WTC11 (cell line): ENCODE measurements around the gene GLRX.

ENCODE experiments used
- ATF2 ChIP-seq: sonication (generic); formaldehyde crosslinking; IDR thresholded peaks from 2 replicates; pipeline ENCODE4 v1.8.1; 2022; ENCODE audit warnings: low read depth, missing genetic modification reagents, borderline replicate concordance
- CREM ChIP-seq: sonication (generic); formaldehyde crosslinking; IDR thresholded peaks from 2 replicates; pipeline ENCODE4 v1.8.1; 2022; ENCODE audit warnings: mild to moderate bottlenecking, missing genetic modification reagents, moderate library complexity
- CTCF ChIP-seq: fragments of 200-600 bp; IDR thresholded peaks from 2 replicates; pipeline ENCODE4 v1.8.0; 2022; ENCODE audit warnings: antibody characterized with exemption
- FOXP1 ChIP-seq: sonication (generic); formaldehyde crosslinking; IDR thresholded peaks from 2 replicates; pipeline ENCODE4 v1.8.0; 2022; ENCODE audit warnings: missing genetic modification reagents, mild to moderate bottlenecking, moderate library complexity, borderline replicate concordance
- MAX ChIP-seq: sonication (generic); formaldehyde crosslinking; IDR thresholded peaks from 2 replicates; pipeline ENCODE4 v1.8.0; 2022; ENCODE audit warnings: mild to moderate bottlenecking, missing genetic modification reagents

- no peak for TF ChIP-seq ATF2 (CRISPR knock-in tag)
- TF ChIP-seq CTCF: no peak
- TF ChIP-seq CREM (CRISPR knock-in tag): no peak
- TF ChIP-seq MAX: no peak
- no peak for TF ChIP-seq FOXP1 (CRISPR knock-in tag)
Observed at GRCh38 chr5:95801961-95802360, 20.6 kb downstream of the GLRX start.
